IPS-15b (cell line): ENCODE results near the gene PKN3.
A peak's percentile ranks its signal among the peaks of the same experiment; 100 is the strongest.

Experiments
- H3K27me3 ChIP-seq: one replicate; pipeline ENCODE4 v1.6.1; 2013; ENCODE audit warnings: low read length; ENCODE audit not compliant: control insufficient read depth, insufficient read depth
- H3K36me3 ChIP-seq: one replicate; pipeline ENCODE4 v1.6.1; 2013; ENCODE audit warnings: low read length; ENCODE audit not compliant: control insufficient read depth, insufficient read depth
- H3K4me1 ChIP-seq: one replicate; pipeline ENCODE4 v1.6.1; 2013; ENCODE audit warnings: mild to moderate bottlenecking, low read length; ENCODE audit not compliant: control insufficient read depth, insufficient read depth
- H3K4me3 ChIP-seq: one replicate; pipeline ENCODE4 v1.5.1; 2013; ENCODE audit warnings: low read depth, low read length
- H3K9ac ChIP-seq: one replicate; pipeline ENCODE4 v1.6.1; 2013; ENCODE audit warnings: low read depth, mild to moderate bottlenecking, low read length
- H3K9me3 ChIP-seq: one replicate; pipeline ENCODE4 v1.6.1; 2013; ENCODE audit warnings: mild to moderate bottlenecking, low read length; ENCODE audit not compliant: control insufficient read depth, insufficient read depth

Gene PKN3

DNA sequence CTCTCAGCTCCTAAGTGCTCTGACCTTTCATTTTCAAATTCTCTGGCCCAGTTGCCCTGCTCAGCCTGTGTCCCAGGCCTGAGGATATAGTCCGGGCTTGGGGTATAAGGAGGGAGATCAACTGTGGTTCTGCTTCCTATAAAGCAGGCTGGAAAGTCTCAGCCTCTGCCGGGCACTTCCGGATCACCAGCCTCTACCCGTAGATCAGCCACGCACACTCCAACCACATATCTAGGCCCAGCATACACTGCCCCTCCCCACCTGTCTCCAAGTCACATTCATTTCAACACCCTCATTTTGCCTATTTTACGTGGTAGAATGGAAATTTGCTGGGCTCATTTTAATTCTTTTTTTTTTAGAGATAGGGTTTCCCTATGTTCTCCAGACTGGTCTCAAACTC lies 66.3 kb downstream of the PKN3 start:
- H3K9ac ChIP-seq: peak overlapping the region; percentile 24
- peaks cover 6% of the 10 kb centered on the region for H3K36me3 ChIP-seq
- H3K4me3 ChIP-seq: no peak overlapping the region
- no peaks in the 10 kb centered on the region for H3K9me3 ChIP-seq
- H3K4me1 ChIP-seq: peaks cover 3% of the 10 kb centered on the region
- H3K27me3 ChIP-seq: no peaks in the 10 kb centered on the region
